Measurements from ENCODE around the gene PPP4R3B.

Gene PPP4R3B

GRCh38 chr2:55611997-55612396 is 5.4 kb downstream of the PPP4R3B start:
- no peak overlapping the region for H3K27ac Mint-ChIP-seq
- H3K4me1 Mint-ChIP-seq: peaks cover 14% of the 10 kb centered on the region
- no peak for TF ChIP-seq CTCF (IDR thresholded peaks at IDR 0.05; ENCODE audit: unreplicated experiment in 3 of 3)
- no peaks in the 10 kb centered on the region for H3K9me3 Mint-ChIP-seq
- no peak overlapping the region for H3K4me3 Mint-ChIP-seq
- H3K36me3 Mint-ChIP-seq (ENCODE audit: low read depth): peaks cover 44% of the 10 kb centered on the region
- H3K27me3 Mint-ChIP-seq (ENCODE audit: low read depth): no peaks in the 10 kb centered on the region

GRCh38 chr2:55610954-55611743 is 6.3 kb downstream of the PPP4R3B start:
- no peaks in the 10 kb centered on the region for H3K9me3 Mint-ChIP-seq
- TF ChIP-seq CTCF (IDR thresholded peaks at IDR 0.05; ENCODE audit: unreplicated experiment in 3 of 3): no peak
- H3K36me3 Mint-ChIP-seq (ENCODE audit: low read depth): peaks cover 47% of the 10 kb centered on the region
- no peaks in the 10 kb centered on the region for H3K27me3 Mint-ChIP-seq (ENCODE audit: low read depth)
- no peak overlapping the region for H3K4me3 Mint-ChIP-seq
- peaks cover 14% of the 10 kb centered on the region for H3K4me1 Mint-ChIP-seq
- H3K27ac Mint-ChIP-seq: peak overlapping the region in 1 of 3 experiments; percentile 79

GRCh38 chr2:55609938-55610578 is 7.4 kb downstream of the PPP4R3B start:
- Mint-ChIP-seq H3K36me3 (ENCODE audit: low read depth) (peaks cover 44% of the 10 kb centered on the region), H3K4me3 (no peak overlapping the region), H3K4me1 (peaks cover 6% of the 10 kb centered on the region), H3K27ac (peak overlapping the region; percentile 22 to 79 (median 49)), H3K27me3 (ENCODE audit: low read depth) (no peaks in the 10 kb centered on the region), H3K9me3 (no peaks in the 10 kb centered on the region)
- TF ChIP-seq CTCF (IDR thresholded peaks at IDR 0.05; ENCODE audit: unreplicated experiment in 3 of 3): no peak

- Mint-ChIP-seq H3K4me1 (peaks cover 6% of the 10 kb centered on the region), H3K4me3 (no peak overlapping the region)
- TF ChIP-seq CTCF (IDR thresholded peaks at IDR 0.05; ENCODE audit: unreplicated experiment in 3 of 3): no peak
Observed at GRCh38 chr2:55609193-55609794, 8.1 kb downstream of the PPP4R3B start.

GRCh38 chr2:55607717-55608116 is 9.7 kb downstream of the PPP4R3B start:
- H3K27ac Mint-ChIP-seq: no peak overlapping the region
- TF ChIP-seq CTCF (IDR thresholded peaks at IDR 0.05; ENCODE audit: unreplicated experiment in 3 of 3): no peak
- no peaks in the 10 kb centered on the region for H3K9me3 Mint-ChIP-seq
- no peak overlapping the region for H3K4me3 Mint-ChIP-seq
- peaks cover 27% of the 10 kb centered on the region for H3K36me3 Mint-ChIP-seq (ENCODE audit: low read depth)
- H3K27me3 Mint-ChIP-seq (ENCODE audit: low read depth): no peaks in the 10 kb centered on the region
- peaks cover 6% of the 10 kb centered on the region for H3K4me1 Mint-ChIP-seq

More at GRCh38 chr2:55609193-55609794, 8.1 kb downstream of the PPP4R3B start:
- Mint-ChIP-seq H3K9me3 (no peaks in the 10 kb centered on the region), H3K27me3 (ENCODE audit: low read depth) (no peaks in the 10 kb centered on the region), H3K27ac (peak overlapping the region; percentile 22 to 79 (median 39)), H3K36me3 (ENCODE audit: low read depth) (peaks cover 41% of the 10 kb centered on the region)
